ENCODE data around the gene DCP1A. TPM values are rescaled to one million over a fixed set of nuclear protein-coding genes. Genes with fewer than 3 reads are reported as not detected.
"Not testable (repeated sequence)": the region's sequence is repeated elsewhere in the genome, so short reads cannot be mapped to it uniquely, and the experiment has no call there.

The DCP1A gene
- total RNA-seq, 2 experiments from 2014 or later: 27.2 to 28.3 TPM

DNA sequence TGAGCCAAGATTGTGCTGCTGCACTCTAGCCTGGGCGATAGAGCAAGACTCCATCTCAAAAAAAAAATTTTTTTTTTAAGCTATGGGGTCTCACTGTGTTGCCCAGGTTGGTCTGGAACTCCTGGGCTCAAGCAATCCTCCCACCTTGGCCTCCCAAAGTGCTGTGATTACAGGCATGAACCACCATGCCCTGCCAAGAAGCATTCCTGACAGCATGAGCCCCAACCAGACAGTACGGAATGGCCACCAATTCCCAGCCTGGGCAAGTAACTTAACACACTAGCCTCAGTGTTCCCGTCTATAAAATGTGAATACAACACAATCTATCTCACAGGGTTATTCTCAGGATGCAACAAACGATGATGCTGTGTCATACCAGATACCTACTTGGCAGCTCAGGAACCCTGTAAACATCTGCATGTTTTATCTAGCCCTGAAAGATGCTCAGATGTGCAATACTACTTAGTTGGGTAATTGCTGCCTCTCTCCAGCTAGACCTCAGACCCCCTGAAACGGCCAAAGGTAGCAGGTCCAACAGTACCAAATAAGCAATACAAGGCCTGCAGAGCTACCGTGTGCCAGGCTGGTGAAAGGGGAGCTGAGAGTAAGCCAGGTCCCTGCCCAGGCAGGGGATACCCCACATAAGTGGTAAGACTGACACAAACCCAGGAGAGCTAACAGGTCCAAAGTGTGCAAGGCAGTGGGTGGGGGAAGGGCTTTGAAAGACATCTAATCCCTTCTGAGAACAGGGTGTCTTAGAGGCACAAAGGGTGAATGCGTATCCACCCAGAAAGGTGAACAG lies 93.4 kb downstream of the DCP1A start:
- Mint-ChIP-seq H3K27ac (peak overlapping the region; percentile 88), H3K36me3 (ENCODE audit: low read depth) (peaks cover 17% of the 10 kb centered on the region), H3K4me3 (peak overlapping the region; percentile 93), H3K4me1 (ENCODE audit: low read depth) (peaks cover 52% of the 10 kb centered on the region), H3K27me3 (ENCODE audit: low read depth) (peaks cover 6% of the 10 kb centered on the region), H3K9me3 (ENCODE audit: insufficient read depth) (no peaks in the 10 kb centered on the region)
- ATAC-seq (no peak), DNase-seq (no peak)
- ChIA-PET CTCF (interaction anchor here (0.6 to 2.3 kb wide), 6 partner anchors 9 to 157 kb away, joined by 3 to 7 read pairs (median 4); no protein-coding TSS in a partner anchor), POLR2A (interaction anchor here (0.7 to 2.0 kb wide), 3 partner anchors 11 to 22 kb away, joined by 3 to 6 read pairs (median 3); no protein-coding TSS in a partner anchor)

GRCh38 chr3:53252947-53253322 lies 94.4 kb downstream of the DCP1A start:
- not testable (repeated sequence) for ATAC-seq; DNase-seq; H3K27me3 Mint-ChIP-seq (ENCODE audit: low read depth); H3K9me3 Mint-ChIP-seq (ENCODE audit: insufficient read depth)
- Mint-ChIP-seq H3K4me1 (ENCODE audit: low read depth) (peaks cover 60% of the 10 kb centered on the region), H3K4me3 (peak overlapping the region; percentile 93), H3K36me3 (ENCODE audit: low read depth) (peaks cover 17% of the 10 kb centered on the region), H3K27ac (peak overlapping the region; percentile 66)
- POLR2A ChIA-PET: interaction anchor here (1.1 to 1.2 kb wide), 2 partner anchors 8 to 18 kb away, joined by 3 read pairs; no protein-coding TSS in a partner anchor
- CTCF ChIA-PET: interaction anchor here (0.7 to 1.7 kb wide), 3 partner anchors 22 to 68 kb away, joined by 3 to 7 read pairs (median 3); no protein-coding TSS in a partner anchor

DNA sequence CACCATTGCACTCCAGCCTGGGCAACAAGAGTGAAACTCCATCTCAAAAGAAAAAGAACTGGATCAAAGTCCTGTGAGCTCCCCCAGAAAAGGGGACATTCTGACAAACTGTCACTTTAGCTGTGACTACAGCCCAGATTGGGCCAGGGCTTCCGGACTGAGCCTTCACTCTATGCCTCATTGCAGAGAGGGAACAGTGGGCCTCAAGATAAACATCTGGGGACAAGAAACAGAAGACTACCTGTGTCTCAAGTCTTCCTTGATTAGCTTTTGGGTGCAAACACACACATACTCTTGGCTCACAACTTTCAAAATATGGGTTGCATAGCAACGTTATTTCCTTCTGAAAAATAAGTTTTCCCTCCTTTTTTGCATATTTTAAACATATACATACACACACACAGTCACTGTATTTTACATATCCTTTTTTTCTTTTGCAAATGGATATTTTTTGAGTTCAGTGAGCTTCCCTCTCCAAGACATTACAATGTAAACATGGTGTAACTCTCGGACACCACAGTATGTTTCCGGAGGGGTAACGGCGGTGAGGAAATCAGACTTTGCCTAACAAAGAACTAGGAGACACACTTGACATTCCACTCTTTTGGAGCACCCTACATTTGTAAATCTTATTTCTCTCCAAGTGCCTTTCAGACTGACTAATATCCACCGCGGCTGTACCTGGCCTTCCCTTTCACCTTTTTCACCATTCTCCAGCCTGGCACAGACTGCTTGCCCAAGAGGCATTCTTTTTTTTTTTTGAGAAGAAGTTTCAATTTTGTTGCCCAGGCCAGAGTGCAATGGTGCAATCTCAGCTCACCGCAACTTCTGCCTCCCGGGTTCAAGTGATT lies 95.0 kb downstream of the DCP1A start:
- no peaks in the 10 kb centered on the region for H3K9me3 Mint-ChIP-seq (ENCODE audit: insufficient read depth)
- H3K27me3 Mint-ChIP-seq (ENCODE audit: low read depth): peaks cover 2% of the 10 kb centered on the region
- POLR2A ChIA-PET: interaction anchor here (1.1 to 1.2 kb wide), 3 partner anchors 9 to 95 kb away, joined by 3 to 7 read pairs (median 3); partner anchors contain the start of gene DCP1A

DNA sequence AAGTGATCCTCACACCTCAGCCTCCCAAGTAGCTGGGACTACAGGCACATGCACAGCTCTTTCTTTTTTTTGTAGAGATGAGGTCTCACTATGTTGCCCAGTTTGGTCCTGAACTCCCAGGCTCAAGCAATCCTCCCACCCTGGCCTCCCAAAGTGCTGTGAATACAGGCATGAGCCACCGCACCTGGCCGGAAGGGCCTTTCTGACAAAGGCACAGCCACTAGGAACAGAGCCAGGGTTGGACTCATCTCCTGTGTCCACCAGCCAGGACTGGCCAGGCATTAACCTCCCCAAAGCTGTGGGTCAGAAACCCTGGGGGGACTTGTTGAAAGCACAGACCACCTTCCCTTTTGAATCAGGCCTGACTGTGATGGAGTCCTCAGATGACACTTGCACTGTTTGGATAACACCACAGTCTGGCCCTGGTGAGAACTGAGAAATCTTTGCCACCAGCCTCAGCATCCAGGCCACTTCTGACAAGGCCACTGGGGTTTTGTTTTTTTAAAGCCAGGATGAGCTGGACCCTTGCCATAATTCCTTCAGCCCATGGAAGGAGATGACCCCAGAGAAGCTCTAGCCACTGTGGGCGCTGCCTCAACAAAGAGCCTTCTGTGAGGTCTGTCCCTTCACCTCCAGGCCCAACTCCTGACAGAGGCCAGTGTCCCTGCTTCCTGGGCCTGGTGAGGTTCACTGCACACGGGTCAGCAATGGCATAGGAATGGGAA lies 96.3 kb downstream of the DCP1A start:
- ChIA-PET CTCF (no interaction called here), POLR2A (interaction anchor here (1.1 kb wide), 1 partner anchor 96 kb away, joined by 7 read pairs; the partner anchor contains the start of gene DCP1A)
- H3K27me3 Mint-ChIP-seq (ENCODE audit: low read depth): no peaks in the 10 kb centered on the region
- H3K27ac Mint-ChIP-seq: peak overlapping the region; percentile 39
- H3K4me3 Mint-ChIP-seq: no peak overlapping the region
- DNase-seq (no peak), ATAC-seq (no peak)
- H3K9me3 Mint-ChIP-seq (ENCODE audit: insufficient read depth): no peaks in the 10 kb centered on the region
- H3K4me1 Mint-ChIP-seq (ENCODE audit: low read depth): peaks cover 69% of the 10 kb centered on the region
- peaks cover 23% of the 10 kb centered on the region for H3K36me3 Mint-ChIP-seq (ENCODE audit: low read depth)

More for the DNA sequence above, 95.0 kb downstream of the DCP1A start:
- ATAC-seq (no peak), DNase-seq (no peak)
- Mint-ChIP-seq H3K36me3 (ENCODE audit: low read depth) (peaks cover 17% of the 10 kb centered on the region), H3K27ac (peak overlapping the region; percentile 66), H3K4me1 (ENCODE audit: low read depth) (peaks cover 65% of the 10 kb centered on the region), H3K4me3 (peak overlapping the region; percentile 93)
- CTCF ChIA-PET: interaction anchor here (0.6 to 0.9 kb wide), 4 partner anchors 33 to 142 kb away, joined by 3 read pairs; no protein-coding TSS in a partner anchor

DNA sequence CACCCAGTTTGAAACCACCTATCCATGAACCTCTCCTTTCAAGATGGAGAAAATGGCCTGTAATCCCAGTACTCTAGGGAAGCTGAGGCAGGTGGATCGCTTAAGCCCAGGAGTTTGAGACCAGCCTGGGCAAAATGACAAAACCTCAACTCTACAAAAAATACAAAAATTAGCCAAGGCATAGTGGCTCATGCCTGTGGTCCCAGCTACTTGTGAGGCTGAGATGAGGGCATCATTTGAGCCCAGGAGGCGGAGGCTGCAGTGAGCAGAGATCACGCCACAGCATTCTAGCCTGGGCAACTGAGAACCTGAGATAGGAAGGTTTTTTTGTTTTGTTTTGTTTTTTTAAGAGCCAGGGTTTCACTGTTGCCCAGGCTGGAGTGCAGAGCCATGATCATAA lies 96.9 kb downstream of the DCP1A start:
- Mint-ChIP-seq H3K4me3 (no peak overlapping the region), H3K4me1 (ENCODE audit: low read depth) (peaks cover 69% of the 10 kb centered on the region), H3K27me3 (ENCODE audit: low read depth) (no peaks in the 10 kb centered on the region), H3K27ac (peak overlapping the region; percentile 39), H3K36me3 (ENCODE audit: low read depth) (peaks cover 26% of the 10 kb centered on the region), H3K9me3 (ENCODE audit: insufficient read depth) (no peaks in the 10 kb centered on the region)
- ChIA-PET POLR2A (no interaction called here), CTCF (no interaction called here)
- ATAC-seq (no peak), DNase-seq (no peak)

DNA sequence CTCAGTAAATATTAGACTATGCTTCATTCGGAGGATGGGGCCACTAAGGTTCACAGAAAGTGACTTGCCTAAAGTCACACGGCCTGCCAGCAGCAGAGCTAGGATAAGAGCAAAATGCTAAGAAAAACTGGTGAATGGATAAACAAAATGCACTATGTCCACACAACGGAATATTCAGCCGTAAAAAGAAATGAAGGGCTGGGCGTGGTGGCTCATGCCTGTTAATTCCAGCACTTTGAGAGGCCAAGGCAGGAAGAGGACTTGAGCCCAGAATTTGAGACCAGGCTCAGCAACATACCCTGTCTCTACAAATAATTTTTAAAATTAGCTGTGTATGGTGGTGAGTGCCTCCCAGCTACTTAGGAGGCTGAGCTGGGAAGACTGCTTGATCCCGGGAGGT lies 99.2 kb downstream of the DCP1A start:
- Mint-ChIP-seq H3K27ac (peak overlapping the region; percentile 37), H3K4me1 (ENCODE audit: low read depth) (peaks cover 66% of the 10 kb centered on the region), H3K9me3 (ENCODE audit: insufficient read depth) (no peaks in the 10 kb centered on the region), H3K36me3 (ENCODE audit: low read depth) (peaks cover 20% of the 10 kb centered on the region), H3K27me3 (ENCODE audit: low read depth) (no peaks in the 10 kb centered on the region), H3K4me3 (no peak overlapping the region)
- no peak for DNase-seq
- no peak for ATAC-seq
- ChIA-PET POLR2A (interaction anchor here (1.2 kb wide), 1 partner anchor 22 kb away, joined by 3 read pairs; no protein-coding TSS in a partner anchor), CTCF (interaction anchor here (1.3 to 1.9 kb wide), 2 partner anchors 13 to 52 kb away, joined by 5 read pairs; no protein-coding TSS in a partner anchor)

DNA sequence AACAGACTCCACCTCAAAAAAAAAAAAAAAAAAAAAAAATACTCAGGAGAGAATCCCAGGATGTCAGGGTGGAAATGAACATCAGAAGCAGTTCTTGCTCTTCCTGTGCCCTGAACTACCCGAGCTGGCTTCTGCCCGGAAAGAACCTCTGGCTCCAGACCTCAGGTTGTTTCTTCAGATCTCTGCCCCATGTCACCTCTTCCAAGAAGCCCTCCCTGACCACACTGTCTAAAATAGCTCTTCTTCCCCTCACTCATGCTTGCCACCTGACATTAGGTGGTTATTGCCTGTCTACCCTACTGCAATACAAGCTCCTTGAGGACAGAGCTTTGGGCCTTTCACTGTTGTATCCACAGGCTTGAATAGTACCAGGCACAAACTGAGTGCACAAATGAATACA lies 99.7 kb downstream of the DCP1A start:
- Mint-ChIP-seq H3K9me3 (ENCODE audit: insufficient read depth) (no peaks in the 10 kb centered on the region), H3K4me3 (no peak overlapping the region), H3K4me1 (ENCODE audit: low read depth) (peaks cover 61% of the 10 kb centered on the region), H3K27me3 (ENCODE audit: low read depth) (no peaks in the 10 kb centered on the region), H3K27ac (peak overlapping the region; percentile 53), H3K36me3 (ENCODE audit: low read depth) (peaks cover 18% of the 10 kb centered on the region)
- POLR2A ChIA-PET: interaction anchor here (1.2 kb wide), 1 partner anchor 21 kb away, joined by 3 read pairs; no protein-coding TSS in a partner anchor
- DNase-seq: no peak
- CTCF ChIA-PET: interaction anchor here (1.3 to 1.9 kb wide), 2 partner anchors 13 to 51 kb away, joined by 5 read pairs; no protein-coding TSS in a partner anchor
- ATAC-seq: peak; percentile 32

- peak overlapping the region; percentile 49 for H3K27ac Mint-ChIP-seq
- H3K9me3 Mint-ChIP-seq (ENCODE audit: insufficient read depth): no peaks in the 10 kb centered on the region
- H3K36me3 Mint-ChIP-seq (ENCODE audit: low read depth): peaks cover 32% of the 10 kb centered on the region
- POLR2A ChIA-PET: no interaction called here
- H3K27me3 Mint-ChIP-seq (ENCODE audit: low read depth): no peaks in the 10 kb centered on the region
- ATAC-seq: no peak
- peaks cover 29% of the 10 kb centered on the region for H3K4me1 Mint-ChIP-seq (ENCODE audit: low read depth)
- H3K4me3 Mint-ChIP-seq: no peak overlapping the region
- CTCF ChIA-PET: interaction anchor here (1.0 to 1.5 kb wide), 2 partner anchors 10 to 23 kb away, joined by 3 to 5 read pairs; no protein-coding TSS in a partner anchor
- DNase-seq: no peak
Observed at GRCh38 chr3:53244271-53244670, 103.1 kb downstream of the DCP1A start.

- DNase-seq (no peak), ATAC-seq (no peak)
- Mint-ChIP-seq H3K27me3 (ENCODE audit: low read depth) (no peaks in the 10 kb centered on the region), H3K4me1 (ENCODE audit: low read depth) (peaks cover 28% of the 10 kb centered on the region), H3K9me3 (ENCODE audit: insufficient read depth) (no peaks in the 10 kb centered on the region), H3K4me3 (no peak overlapping the region), H3K27ac (no peak overlapping the region), H3K36me3 (ENCODE audit: low read depth) (peaks cover 35% of the 10 kb centered on the region)
- POLR2A ChIA-PET: interaction anchor here (0.6 kb wide), 1 partner anchor 104 kb away, joined by 5 read pairs; no protein-coding TSS in a partner anchor
- CTCF ChIA-PET: interaction anchor here (1.0 kb wide), 1 partner anchor 22 kb away, joined by 3 read pairs; no protein-coding TSS in a partner anchor
Observed at GRCh38 chr3:53243785-53244184, 103.6 kb downstream of the DCP1A start.

DNA sequence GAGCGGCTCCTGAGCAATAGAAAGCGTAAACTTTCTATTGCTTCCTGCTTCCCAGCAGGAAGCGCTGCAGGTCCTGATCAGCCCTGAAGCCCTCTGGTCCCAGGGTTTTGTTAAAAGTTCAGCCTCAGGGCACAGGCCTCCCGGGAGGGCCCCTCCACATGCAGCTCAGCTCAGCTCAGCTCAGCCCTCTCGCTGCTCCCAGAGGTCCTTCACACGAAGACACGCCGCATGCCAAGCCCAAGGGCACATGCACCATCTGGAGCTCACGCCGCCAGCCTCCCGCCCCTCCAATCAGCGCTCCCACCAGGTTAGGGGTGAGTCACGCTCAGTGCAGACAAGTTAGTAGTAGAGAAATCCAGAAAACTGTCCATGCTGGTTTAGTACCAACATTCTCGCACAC lies 104.2 kb downstream of the DCP1A start:
- POLR2A ChIA-PET: interaction anchor here (0.6 to 0.7 kb wide), 2 partner anchors 11 to 105 kb away, joined by 3 to 5 read pairs; no protein-coding TSS in a partner anchor
- Mint-ChIP-seq H3K36me3 (ENCODE audit: low read depth) (peaks cover 41% of the 10 kb centered on the region), H3K4me1 (ENCODE audit: low read depth) (peaks cover 23% of the 10 kb centered on the region), H3K27me3 (ENCODE audit: low read depth) (no peaks in the 10 kb centered on the region), H3K27ac (peak overlapping the region; percentile 37), H3K4me3 (no peak overlapping the region), H3K9me3 (ENCODE audit: insufficient read depth) (no peaks in the 10 kb centered on the region)
- no peak for ATAC-seq
- DNase-seq: no peak
- CTCF ChIA-PET: no interaction called here

DNA sequence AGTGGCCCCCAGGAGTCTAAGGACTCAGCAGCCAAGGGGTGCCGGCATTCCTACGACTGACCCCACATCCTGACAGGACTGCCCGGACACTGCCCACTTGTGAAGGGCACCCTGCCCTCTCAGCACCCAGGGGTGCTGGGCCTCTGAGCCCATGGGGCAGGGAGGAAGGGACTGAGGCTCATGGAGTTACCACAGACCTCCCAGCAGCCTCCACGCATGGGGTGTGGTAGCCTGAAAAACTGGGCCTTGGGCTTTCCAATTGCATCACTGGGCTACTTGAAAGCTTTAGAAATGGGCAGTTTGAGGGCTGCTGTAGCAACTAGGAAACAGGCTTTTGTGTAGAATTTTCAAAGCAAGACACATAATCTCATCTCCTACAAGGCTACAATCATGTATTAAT lies 104.7 kb downstream of the DCP1A start:
- CTCF ChIA-PET: no interaction called here
- Mint-ChIP-seq H3K36me3 (ENCODE audit: low read depth) (peaks cover 42% of the 10 kb centered on the region), H3K27ac (no peak overlapping the region), H3K4me3 (no peak overlapping the region), H3K27me3 (ENCODE audit: low read depth) (no peaks in the 10 kb centered on the region), H3K9me3 (ENCODE audit: insufficient read depth) (no peaks in the 10 kb centered on the region), H3K4me1 (ENCODE audit: low read depth) (peaks cover 19% of the 10 kb centered on the region)
- POLR2A ChIA-PET: interaction anchor here (0.7 kb wide), 2 partner anchors 12 to 112 kb away, joined by 3 read pairs; no protein-coding TSS in a partner anchor
- no peak for ATAC-seq
- no peak for DNase-seq
